ENCODE data around the gene KDM5B.
"Not testable (repeated sequence)": the region's sequence is repeated elsewhere in the genome, so short reads cannot be mapped to it uniquely, and the experiment has no call there.

The KDM5B gene

DNA sequence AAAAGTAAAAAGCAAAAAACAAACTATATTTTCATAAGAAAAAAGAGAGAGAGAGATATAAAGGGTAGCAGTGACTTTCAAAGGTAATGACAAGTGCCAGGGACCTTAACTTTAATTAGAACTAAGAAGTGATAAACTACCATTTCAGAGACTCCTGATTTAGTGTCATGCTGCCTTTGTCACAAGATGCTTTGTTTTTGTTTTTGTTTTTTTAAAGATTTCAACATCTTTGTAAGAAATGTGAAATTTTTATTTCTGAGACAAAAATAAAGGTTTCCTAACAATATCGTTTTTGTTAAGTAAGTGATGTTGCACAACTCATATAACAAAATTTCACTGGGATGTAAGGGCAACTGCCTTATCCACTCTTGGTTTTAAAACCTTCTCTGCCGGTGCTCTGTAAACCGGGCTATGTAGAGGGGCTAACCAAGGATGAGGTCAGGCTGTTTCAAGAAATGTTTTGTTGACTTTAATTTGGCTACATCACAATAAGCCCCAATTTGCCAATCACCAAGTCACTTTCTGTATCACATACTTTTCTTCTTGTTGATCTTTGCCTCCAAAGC lies 62.8 kb downstream of the KDM5B start:
- Histone ChIP-seq H3K4me3 (ENCODE audit: low read depth, low read length) (no peak overlapping the region), H3K27me3 (ENCODE audit: control insufficient read depth, insufficient read depth, low read length) (no peaks in the 10 kb centered on the region), H3K9ac (ENCODE audit: low read depth, low read length) (no peak overlapping the region), H3K36me3 (ENCODE audit: control insufficient read depth, insufficient read depth, low read length) (peaks cover 98% of the 10 kb centered on the region), H3K27ac (ENCODE audit: low read depth, low read length) (no peak overlapping the region), H3K9me3 (ENCODE audit: control insufficient read depth, insufficient read depth, low read length) (no peaks in the 10 kb centered on the region; the same call in 1 of the 2 replicates), H3K4me1 (ENCODE audit: control insufficient read depth, insufficient read depth, low read length) (no peaks in the 10 kb centered on the region)

DNA sequence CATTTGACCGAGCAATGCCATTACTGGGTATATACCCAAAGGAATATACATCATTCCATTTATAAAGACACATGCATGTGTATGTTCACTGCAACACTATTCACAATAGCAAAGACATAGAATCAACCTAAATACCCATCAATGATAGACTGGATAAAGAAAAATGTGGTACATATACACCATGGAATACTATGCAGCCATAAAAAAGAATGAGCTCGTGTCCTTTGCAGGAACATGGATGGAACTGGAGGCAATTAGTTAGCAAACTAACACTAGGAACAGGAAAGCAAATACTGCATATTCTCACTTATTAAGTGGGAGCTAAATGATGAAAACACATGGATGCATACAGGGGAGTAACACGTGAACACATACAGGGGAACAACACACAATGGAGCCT lies 63.5 kb downstream of the KDM5B start:
- not testable (repeated sequence) for H3K27me3 ChIP-seq (ENCODE audit: control insufficient read depth, insufficient read depth, low read length); H3K9me3 ChIP-seq (ENCODE audit: control insufficient read depth, insufficient read depth, low read length); H3K4me3 ChIP-seq (ENCODE audit: low read depth, low read length); H3K27ac ChIP-seq (ENCODE audit: low read depth, low read length); H3K9ac ChIP-seq (ENCODE audit: low read depth, low read length); H3K4me1 ChIP-seq (ENCODE audit: control insufficient read depth, insufficient read depth, low read length)
- H3K36me3 ChIP-seq (ENCODE audit: control insufficient read depth, insufficient read depth, low read length) = peaks cover 93% of the 10 kb centered on the region

DNA sequence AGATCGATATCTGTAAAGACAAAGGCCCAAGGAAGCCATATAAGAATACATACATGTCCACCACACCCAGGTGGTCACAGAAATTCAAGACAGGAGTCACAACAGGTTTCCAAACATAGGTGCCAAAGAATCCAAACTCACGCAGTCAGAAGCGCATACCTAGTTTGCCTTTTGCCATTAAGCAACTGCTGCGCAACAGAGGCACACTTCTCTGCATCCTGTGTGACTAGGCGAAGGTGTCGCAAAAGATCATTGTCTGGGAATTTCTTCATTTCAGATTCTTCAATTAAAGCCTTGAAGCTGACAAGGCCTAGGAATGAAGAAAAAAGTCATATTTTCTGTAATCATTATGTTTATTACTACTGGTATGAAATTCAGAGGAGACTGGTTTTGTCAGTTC lies 65.7 kb downstream of the KDM5B start:
- Histone ChIP-seq H3K4me3 (ENCODE audit: low read depth, low read length) (no peak overlapping the region), H3K9me3 (ENCODE audit: control insufficient read depth, insufficient read depth, low read length) (no peaks in the 10 kb centered on the region; the same call in 1 of the 2 replicates), H3K36me3 (ENCODE audit: control insufficient read depth, insufficient read depth, low read length) (peaks cover 88% of the 10 kb centered on the region), H3K4me1 (ENCODE audit: control insufficient read depth, insufficient read depth, low read length) (no peaks in the 10 kb centered on the region), H3K27me3 (ENCODE audit: control insufficient read depth, insufficient read depth, low read length) (no peaks in the 10 kb centered on the region), H3K9ac (ENCODE audit: low read depth, low read length) (no peak overlapping the region), H3K27ac (ENCODE audit: low read depth, low read length) (no peak overlapping the region)

DNA sequence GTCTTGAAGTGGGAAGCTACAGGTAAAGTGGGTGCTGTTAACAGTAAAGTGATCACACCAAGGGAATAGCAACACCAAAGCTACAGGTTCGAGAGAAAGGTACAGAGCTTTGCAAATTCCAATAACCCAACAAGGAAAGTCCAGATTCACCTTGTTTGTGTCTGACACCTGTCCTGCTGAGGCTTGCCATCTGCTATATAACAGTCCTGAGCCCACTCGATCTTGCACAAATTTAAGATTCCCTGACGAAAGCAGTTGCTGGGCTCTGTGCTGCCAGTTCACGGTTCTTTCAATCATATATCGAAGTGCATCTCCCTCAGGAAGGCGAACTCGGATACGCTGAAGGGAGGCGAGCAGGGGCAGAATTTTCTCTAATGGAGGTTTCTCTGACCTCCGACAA lies 75.0 kb downstream of the KDM5B start:
- H3K27ac ChIP-seq (ENCODE audit: low read depth, low read length) = no peak overlapping the region
- H3K9me3 ChIP-seq (ENCODE audit: control insufficient read depth, insufficient read depth, low read length) = no peaks in the 10 kb centered on the region
- H3K4me1 ChIP-seq (ENCODE audit: control insufficient read depth, insufficient read depth, low read length) = no peaks in the 10 kb centered on the region
- H3K9ac ChIP-seq (ENCODE audit: low read depth, low read length) = no peak overlapping the region
- H3K36me3 ChIP-seq (ENCODE audit: control insufficient read depth, insufficient read depth, low read length) = peaks cover 98% of the 10 kb centered on the region
- no peaks in the 10 kb centered on the region for H3K27me3 ChIP-seq (ENCODE audit: control insufficient read depth, insufficient read depth, low read length)
- H3K4me3 ChIP-seq (ENCODE audit: low read depth, low read length) = no peak overlapping the region

DNA sequence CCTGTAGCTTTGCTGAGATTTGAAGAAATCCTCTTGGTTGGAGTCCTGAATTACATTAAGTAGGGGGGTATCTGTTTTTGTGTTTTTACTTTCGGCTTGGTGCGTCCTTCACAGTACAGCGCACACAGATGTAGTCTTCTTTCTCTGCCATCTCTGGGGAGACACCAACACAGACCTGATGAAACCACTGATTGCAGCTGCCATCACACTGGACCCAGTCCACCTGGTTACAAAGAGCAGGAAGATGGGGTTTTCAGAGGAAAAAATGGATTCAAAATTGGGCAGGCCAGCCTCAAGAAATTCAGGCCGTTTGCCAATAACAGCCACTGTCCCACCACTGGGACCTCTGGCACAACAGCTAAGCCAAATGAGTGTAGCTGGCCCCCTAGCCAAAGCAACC lies 79.3 kb downstream of the KDM5B start:
- no peaks in the 10 kb centered on the region for H3K4me1 ChIP-seq (ENCODE audit: control insufficient read depth, insufficient read depth, low read length)
- no peak overlapping the region for H3K9ac ChIP-seq (ENCODE audit: low read depth, low read length)
- H3K36me3 ChIP-seq (ENCODE audit: control insufficient read depth, insufficient read depth, low read length) = peaks cover 98% of the 10 kb centered on the region
- no peaks in the 10 kb centered on the region for H3K27me3 ChIP-seq (ENCODE audit: control insufficient read depth, insufficient read depth, low read length)
- H3K27ac ChIP-seq (ENCODE audit: low read depth, low read length) = no peak overlapping the region
- no peaks in the 10 kb centered on the region for H3K9me3 ChIP-seq (ENCODE audit: control insufficient read depth, insufficient read depth, low read length)
- no peak overlapping the region for H3K4me3 ChIP-seq (ENCODE audit: low read depth, low read length)

DNA sequence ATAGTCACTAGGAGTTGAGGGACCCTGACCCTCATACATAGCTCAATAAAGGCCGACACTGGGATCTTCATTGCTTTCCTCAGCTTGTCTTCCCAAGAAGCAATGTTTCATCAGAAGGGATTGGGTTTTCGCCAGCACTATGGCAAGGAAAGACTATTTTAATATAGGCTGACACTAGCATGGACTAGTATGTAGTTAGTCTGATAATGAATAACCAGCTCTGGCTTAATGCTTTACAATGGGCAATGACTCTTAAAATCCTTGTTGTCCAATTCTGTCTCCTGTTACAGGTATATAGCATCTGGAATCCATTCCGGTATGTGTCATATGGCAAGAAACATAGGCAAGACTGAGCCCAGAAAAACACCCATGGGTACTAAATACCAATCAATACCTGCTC lies 82.7 kb downstream of the KDM5B start:
- Histone ChIP-seq H3K9me3 (ENCODE audit: control insufficient read depth, insufficient read depth, low read length) (no peaks in the 10 kb centered on the region), H3K4me3 (ENCODE audit: low read depth, low read length) (no peak overlapping the region), H3K27ac (ENCODE audit: low read depth, low read length) (no peak overlapping the region), H3K9ac (ENCODE audit: low read depth, low read length) (no peak overlapping the region), H3K4me1 (ENCODE audit: control insufficient read depth, insufficient read depth, low read length) (no peaks in the 10 kb centered on the region), H3K36me3 (ENCODE audit: control insufficient read depth, insufficient read depth, low read length) (peaks cover 64% of the 10 kb centered on the region), H3K27me3 (ENCODE audit: control insufficient read depth, insufficient read depth, low read length) (no peaks in the 10 kb centered on the region)

DNA sequence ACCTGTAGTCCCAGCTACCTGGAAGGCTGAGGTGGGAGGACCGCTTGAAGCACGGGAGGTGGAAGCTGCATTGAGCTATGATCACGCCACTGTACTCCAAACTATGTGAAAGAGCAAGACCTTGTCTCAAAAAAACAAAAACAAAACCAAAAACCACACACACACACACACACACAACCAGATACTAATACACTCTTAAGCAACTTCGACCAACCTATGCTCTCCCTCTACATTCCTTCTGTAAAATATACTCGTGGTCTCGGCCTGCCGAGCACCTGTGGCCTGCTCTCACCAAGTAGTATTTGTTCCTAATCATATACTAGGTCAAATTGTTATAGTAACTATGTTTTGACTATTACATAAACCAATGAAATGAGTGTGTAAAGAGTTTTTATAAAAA lies 84.5 kb downstream of the KDM5B start:
- Histone ChIP-seq H3K27me3 (ENCODE audit: control insufficient read depth, insufficient read depth, low read length) (no peaks in the 10 kb centered on the region), H3K4me3 (ENCODE audit: low read depth, low read length) (no peak overlapping the region), H3K4me1 (ENCODE audit: control insufficient read depth, insufficient read depth, low read length) (no peaks in the 10 kb centered on the region), H3K27ac (ENCODE audit: low read depth, low read length) (no peak overlapping the region), H3K9me3 (ENCODE audit: control insufficient read depth, insufficient read depth, low read length) (no peaks in the 10 kb centered on the region), H3K9ac (ENCODE audit: low read depth, low read length) (no peak overlapping the region), H3K36me3 (ENCODE audit: control insufficient read depth, insufficient read depth, low read length) (peaks cover 46% of the 10 kb centered on the region)

DNA sequence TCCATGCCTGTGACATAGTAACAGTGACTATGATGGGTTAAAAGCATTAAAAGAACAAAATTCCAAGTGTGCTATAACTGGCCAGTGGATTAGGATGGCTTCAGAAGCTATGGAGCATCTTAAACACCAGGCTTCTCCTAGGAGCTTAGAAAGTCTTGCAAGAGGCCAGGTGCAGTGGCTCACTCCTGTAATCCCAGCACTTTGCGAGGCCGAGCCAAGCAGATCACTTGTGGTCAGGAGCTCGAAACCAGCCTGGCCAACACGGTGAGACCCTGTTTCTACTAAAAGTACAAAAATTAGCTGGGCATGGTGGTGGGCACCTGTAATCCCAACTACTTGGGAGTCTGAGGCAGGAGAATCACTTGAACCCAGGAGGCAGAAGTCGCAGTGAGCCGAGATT lies 85.2 kb downstream of the KDM5B start:
- not testable (repeated sequence) for H3K9ac ChIP-seq (ENCODE audit: low read depth, low read length)
- peaks cover 39% of the 10 kb centered on the region for H3K36me3 ChIP-seq (ENCODE audit: control insufficient read depth, insufficient read depth, low read length)

DNA sequence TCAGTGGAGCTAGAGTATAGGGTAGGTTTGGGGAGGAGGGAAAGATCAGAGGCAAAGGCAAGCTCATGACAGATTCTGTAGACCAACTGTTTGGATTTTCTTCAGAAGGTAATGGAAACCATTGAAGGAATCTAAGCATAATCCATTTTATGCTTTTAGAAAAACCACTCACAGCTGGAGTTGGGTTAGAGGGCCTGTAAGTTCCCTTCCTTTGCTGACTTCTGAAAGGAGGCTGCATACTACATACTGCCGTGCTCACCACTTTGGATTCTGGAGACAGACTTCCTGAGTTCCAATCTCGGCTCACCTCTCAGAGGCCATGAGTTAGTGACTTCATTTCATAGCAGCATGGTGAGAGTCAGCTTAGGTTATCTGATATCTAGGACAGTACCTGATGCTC lies 91.6 kb downstream of the KDM5B start:
- no peaks in the 10 kb centered on the region for H3K9me3 ChIP-seq (ENCODE audit: control insufficient read depth, insufficient read depth, low read length)
- no peak overlapping the region for H3K4me3 ChIP-seq (ENCODE audit: low read depth, low read length)
- H3K9ac ChIP-seq (ENCODE audit: low read depth, low read length) = no peak overlapping the region
- H3K27ac ChIP-seq (ENCODE audit: low read depth, low read length) = no peak overlapping the region
- H3K36me3 ChIP-seq (ENCODE audit: control insufficient read depth, insufficient read depth, low read length) = no peaks in the 10 kb centered on the region
- peaks cover 14% of the 10 kb centered on the region for H3K27me3 ChIP-seq (ENCODE audit: control insufficient read depth, insufficient read depth, low read length)
- peaks cover 25% of the 10 kb centered on the region for H3K4me1 ChIP-seq (ENCODE audit: control insufficient read depth, insufficient read depth, low read length)

More for the DNA sequence above, 85.2 kb downstream of the KDM5B start:
- H3K4me1 ChIP-seq (ENCODE audit: control insufficient read depth, insufficient read depth, low read length); H3K9me3 ChIP-seq (ENCODE audit: control insufficient read depth, insufficient read depth, low read length); H3K27me3 ChIP-seq (ENCODE audit: control insufficient read depth, insufficient read depth, low read length); H3K4me3 ChIP-seq (ENCODE audit: low read depth, low read length); H3K27ac ChIP-seq (ENCODE audit: low read depth, low read length): not testable (repeated sequence)

DNA sequence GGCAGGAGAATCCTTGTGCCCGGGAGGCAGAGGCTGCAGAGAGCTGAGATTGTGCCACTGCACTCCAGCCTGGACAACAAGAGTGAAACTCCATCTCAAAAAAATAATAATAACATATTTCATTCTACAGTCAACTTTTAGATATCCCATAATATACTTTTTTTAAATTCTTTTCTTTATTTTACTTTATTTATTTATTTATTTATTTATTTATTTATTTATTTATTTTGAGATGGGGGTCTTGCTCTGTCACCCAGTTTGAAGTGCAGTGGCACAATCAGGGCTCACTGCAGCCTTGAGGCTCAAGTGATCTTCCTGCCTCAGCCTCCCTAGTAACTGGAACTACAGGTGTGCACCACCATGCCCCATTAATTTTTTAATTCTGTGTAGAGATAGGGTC lies 94.0 kb downstream of the KDM5B start:
- H3K9ac ChIP-seq (ENCODE audit: low read depth, low read length); H3K27ac ChIP-seq (ENCODE audit: low read depth, low read length); H3K9me3 ChIP-seq (ENCODE audit: control insufficient read depth, insufficient read depth, low read length); H3K4me3 ChIP-seq (ENCODE audit: low read depth, low read length); H3K36me3 ChIP-seq (ENCODE audit: control insufficient read depth, insufficient read depth, low read length): not testable (repeated sequence)
- Histone ChIP-seq H3K4me1 (ENCODE audit: control insufficient read depth, insufficient read depth, low read length) (peaks cover 36% of the 10 kb centered on the region), H3K27me3 (ENCODE audit: control insufficient read depth, insufficient read depth, low read length) (peaks cover 37% of the 10 kb centered on the region)

DNA sequence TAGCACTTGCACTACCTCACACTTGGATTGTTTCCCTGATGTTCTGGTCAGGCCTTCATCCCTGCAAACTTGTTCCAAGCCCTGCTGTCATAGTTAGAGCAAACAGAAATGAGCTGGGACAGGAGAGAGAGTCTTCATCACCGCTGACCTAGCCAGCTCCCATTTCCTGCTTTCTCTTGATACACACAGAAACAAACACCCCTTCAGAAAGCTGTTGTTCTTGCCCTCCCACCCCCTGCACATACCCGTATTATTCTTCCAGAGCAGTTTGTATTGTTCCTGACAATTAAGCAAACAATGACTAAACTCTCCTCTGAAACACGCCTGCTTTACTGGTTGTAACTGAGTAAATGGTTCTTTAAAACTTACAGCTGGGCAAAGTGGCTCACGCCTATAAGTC lies 95.1 kb downstream of the KDM5B start:
- H3K27me3 ChIP-seq (ENCODE audit: control insufficient read depth, insufficient read depth, low read length) = peaks cover 47% of the 10 kb centered on the region
- H3K36me3 ChIP-seq (ENCODE audit: control insufficient read depth, insufficient read depth, low read length) = no peaks in the 10 kb centered on the region
- H3K9me3 ChIP-seq (ENCODE audit: control insufficient read depth, insufficient read depth, low read length) = no peaks in the 10 kb centered on the region
- H3K9ac ChIP-seq (ENCODE audit: low read depth, low read length) = no peak overlapping the region
- H3K4me3 ChIP-seq (ENCODE audit: low read depth, low read length) = no peak overlapping the region
- no peak overlapping the region for H3K27ac ChIP-seq (ENCODE audit: low read depth, low read length)
- peaks cover 38% of the 10 kb centered on the region for H3K4me1 ChIP-seq (ENCODE audit: control insufficient read depth, insufficient read depth, low read length)

Measured in HUES48 (cell line).